Endodermal cell (in vitro differentiated cells): ENCODE results near the gene DHRS13. TPM values are rescaled to one million over a fixed set of nuclear protein-coding genes. Genes with fewer than 3 reads are reported as not detected.

Source experiments
- DNase-seq: peaks from one replicate; pipeline ENCODE4 v3.0.0-alpha.2; 2017
- H3K27ac ChIP-seq: 2 replicates; pipeline ENCODE4 v1.5.1; 2013; ENCODE audit warnings: mild to moderate bottlenecking, low read depth, low read length, moderate library complexity
- H3K27me3 ChIP-seq: 2 replicates; pipeline ENCODE4 v1.6.1; 2013; ENCODE audit warnings: mild to moderate bottlenecking, low read length, moderate library complexity; ENCODE audit not compliant: insufficient read depth, control insufficient read depth, poor library complexity, severe bottlenecking
- H3K36me3 ChIP-seq: 2 replicates; pipeline ENCODE4 v1.7.0; 2013; ENCODE audit warnings: mild to moderate bottlenecking, low read length, moderate library complexity; ENCODE audit not compliant: control insufficient read depth, insufficient read depth
- H3K4me1 ChIP-seq: one replicate; pipeline ENCODE4 v1.7.0; 2013; ENCODE audit warnings: low read length; ENCODE audit not compliant: control insufficient read depth, insufficient read depth
- H3K4me3 ChIP-seq: 2 replicates; pipeline ENCODE4 v1.5.1; 2013; ENCODE audit warnings: mild to moderate bottlenecking, low read length, moderate library complexity
- H3K9ac ChIP-seq: 2 replicates; pipeline ENCODE4 v1.6.1; 2013; ENCODE audit warnings: mild to moderate bottlenecking, low read length, moderate library complexity; ENCODE audit not compliant: poor library complexity, severe bottlenecking; ENCODE audit errors: extremely low read depth
- H3K9me3 ChIP-seq: 2 replicates; pipeline ENCODE4 v1.6.1; 2013; ENCODE audit warnings: mild to moderate bottlenecking, low read length, moderate library complexity; ENCODE audit not compliant: control insufficient read depth
- H3K27ac Mint-ChIP-seq: 2 replicates; pipeline ENCODE4 v1.8.0; 2020; ENCODE audit warnings: mixed read lengths
- H3K27me3 Mint-ChIP-seq: 2 replicates; pipeline ENCODE4 v1.8.0; 2021; ENCODE audit warnings: mild to moderate bottlenecking, mixed read lengths; ENCODE audit not compliant: insufficient read depth
- H3K36me3 Mint-ChIP-seq: 2 replicates; pipeline ENCODE4 v1.8.0; 2020; ENCODE audit warnings: low read depth, mixed read lengths
- H3K4me1 Mint-ChIP-seq: 2 replicates; pipeline ENCODE4 v1.8.0; 2020; ENCODE audit warnings: mixed read lengths
- H3K4me3 Mint-ChIP-seq: 2 replicates; pipeline ENCODE4 v1.8.0; 2020; ENCODE audit warnings: mild to moderate bottlenecking, moderate library complexity, mixed read lengths
- H3K9me3 Mint-ChIP-seq: 2 replicates; pipeline ENCODE4 v1.8.0; 2020; ENCODE audit warnings: mild to moderate bottlenecking, mixed read lengths
- WGBS, 2 experiments: methylation state at CpG; one replicate each; pipeline versions ENCODE4 v1.1.5 to v1.1.7; 2013; ENCODE audit warnings: missing lambda C conversion rate in 2 of 2, mixed read lengths in 1 of 2; ENCODE audit not compliant: insufficient coverage in 1 of 2, insufficient read length in 1 of 2; 5-methylcytosine and 5-hydroxymethylcytosine counted together
- total RNA-seq, 2 donors: library from RNA; stranded (reverse); fragmentation: NEBNext Ultra II Directional in 1 of 2; extraction: Animal tissue kit (Norgen Biotek cat#: 25700) in 1 of 2; gene quantifications; 2 replicates in 1 of 2; 3 replicates in 1 of 2; pipeline ENCODE4 v1.2.1, GENCODE V29; 2021
- TF ChIP-seq, protein P1 (sequence below): fragments of 200-600 bp; sonication (generic); conservative IDR thresholded peaks from 2 replicates; pipeline ENCODE4 v1.5.0; 2021; ENCODE audit warnings: antibody characterized with exemption, mild to moderate bottlenecking

Gene DHRS13
- total RNA-seq, 2 donors from 2014 or later, result 19.1 to 24.8 TPM

DNA sequence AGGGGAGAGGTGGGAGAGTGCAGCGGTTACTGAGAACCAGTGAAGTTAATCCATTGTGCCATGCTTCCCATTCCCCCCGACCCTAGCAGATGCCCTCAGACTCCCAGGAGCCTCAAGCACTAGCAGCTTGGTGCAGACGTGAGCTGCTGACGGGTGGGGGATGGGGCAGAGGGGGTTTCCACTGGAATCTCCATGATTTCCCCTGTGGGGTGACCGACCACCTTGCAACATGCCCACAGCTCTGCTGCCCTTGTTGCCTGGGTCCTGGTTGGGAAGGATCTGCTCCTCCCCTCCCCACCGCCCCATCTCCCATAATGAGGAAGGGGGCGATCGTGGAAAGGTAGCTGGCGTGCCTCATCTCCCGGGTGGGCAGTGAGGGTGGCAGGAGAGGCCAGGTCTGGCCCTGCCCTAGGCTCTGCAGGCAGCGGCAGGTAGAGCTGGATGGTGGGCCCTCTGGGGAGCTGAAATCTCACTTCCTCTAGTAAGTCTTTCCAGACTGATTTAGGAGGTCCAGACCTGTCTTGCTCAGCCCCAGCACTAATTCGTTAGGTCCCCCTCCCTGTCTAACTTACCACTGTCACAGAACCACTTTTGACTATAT is 14.9 kb downstream of the DHRS13 start:
- TF ChIP-seq, protein P1, sequence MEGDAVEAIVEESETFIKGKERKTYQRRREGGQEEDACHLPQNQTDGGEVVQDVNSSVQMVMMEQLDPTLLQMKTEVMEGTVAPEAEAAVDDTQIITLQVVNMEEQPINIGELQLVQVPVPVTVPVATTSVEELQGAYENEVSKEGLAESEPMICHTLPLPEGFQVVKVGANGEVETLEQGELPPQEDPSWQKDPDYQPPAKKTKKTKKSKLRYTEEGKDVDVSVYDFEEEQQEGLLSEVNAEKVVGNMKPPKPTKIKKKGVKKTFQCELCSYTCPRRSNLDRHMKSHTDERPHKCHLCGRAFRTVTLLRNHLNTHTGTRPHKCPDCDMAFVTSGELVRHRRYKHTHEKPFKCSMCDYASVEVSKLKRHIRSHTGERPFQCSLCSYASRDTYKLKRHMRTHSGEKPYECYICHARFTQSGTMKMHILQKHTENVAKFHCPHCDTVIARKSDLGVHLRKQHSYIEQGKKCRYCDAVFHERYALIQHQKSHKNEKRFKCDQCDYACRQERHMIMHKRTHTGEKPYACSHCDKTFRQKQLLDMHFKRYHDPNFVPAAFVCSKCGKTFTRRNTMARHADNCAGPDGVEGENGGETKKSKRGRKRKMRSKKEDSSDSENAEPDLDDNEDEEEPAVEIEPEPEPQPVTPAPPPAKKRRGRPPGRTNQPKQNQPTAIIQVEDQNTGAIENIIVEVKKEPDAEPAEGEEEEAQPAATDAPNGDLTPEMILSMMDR, result no peak
- Mint-ChIP-seq H3K4me3 (no peak overlapping the region), H3K36me3 (peaks cover 44% of the 10 kb centered on the region), H3K27me3 (no peaks in the 10 kb centered on the region), H3K9me3 (no peaks in the 10 kb centered on the region), H3K27ac (no peak overlapping the region), H3K4me1 (no peaks in the 10 kb centered on the region)
- Histone ChIP-seq H3K4me3 (no peak overlapping the region), H3K27me3 (no peaks in the 10 kb centered on the region), H3K4me1 (no peaks in the 10 kb centered on the region), H3K9me3 (no peaks in the 10 kb centered on the region), H3K36me3 (peaks cover 41% of the 10 kb centered on the region), H3K9ac (no peak overlapping the region), H3K27ac (no peak overlapping the region)
- 91 to 100% methylated on average over 1 to 12 of the region's 12 CpGs for WGBS, 2 experiments
- no peak for DNase-seq

DNA sequence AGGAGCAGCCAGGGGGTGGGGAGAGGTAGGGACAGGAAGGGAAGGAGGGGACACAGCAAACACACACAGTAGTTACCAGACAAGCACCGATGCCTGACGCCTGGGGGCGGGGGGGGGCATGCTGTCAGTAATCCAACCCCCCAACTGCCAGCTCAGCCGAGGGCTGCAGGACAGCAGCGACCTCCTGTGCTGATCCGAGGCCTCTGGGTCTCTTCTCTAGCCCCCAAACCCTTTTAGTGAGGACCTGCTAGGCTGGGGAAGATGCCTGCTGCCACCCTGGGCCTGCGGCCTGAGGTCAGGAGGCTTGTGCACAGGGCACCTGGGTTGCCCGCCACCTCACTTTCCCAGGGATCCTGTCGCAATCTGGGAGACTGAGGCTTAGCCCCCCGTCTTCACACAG is 16.9 kb downstream of the DHRS13 start:
- DNase-seq, result no peak
- H3K4me1 ChIP-seq, result no peaks in the 10 kb centered on the region
- no peak overlapping the region for H3K27ac ChIP-seq
- TF ChIP-seq, protein P1, result no peak
- Mint-ChIP-seq H3K27ac (no peak overlapping the region), H3K36me3 (peaks cover 48% of the 10 kb centered on the region), H3K4me1 (no peaks in the 10 kb centered on the region), H3K4me3 (no peak overlapping the region), H3K9me3 (no peaks in the 10 kb centered on the region), H3K27me3 (no peaks in the 10 kb centered on the region)
- H3K9ac ChIP-seq, result no peak overlapping the region
- WGBS, 2 experiments, result 81 to 94% methylated on average over 6 to 10 of the region's 10 CpGs
- H3K27me3 ChIP-seq, result no peaks in the 10 kb centered on the region
- H3K36me3 ChIP-seq, result peaks cover 46% of the 10 kb centered on the region
- no peak overlapping the region for H3K4me3 ChIP-seq
- no peaks in the 10 kb centered on the region for H3K9me3 ChIP-seq

DNA sequence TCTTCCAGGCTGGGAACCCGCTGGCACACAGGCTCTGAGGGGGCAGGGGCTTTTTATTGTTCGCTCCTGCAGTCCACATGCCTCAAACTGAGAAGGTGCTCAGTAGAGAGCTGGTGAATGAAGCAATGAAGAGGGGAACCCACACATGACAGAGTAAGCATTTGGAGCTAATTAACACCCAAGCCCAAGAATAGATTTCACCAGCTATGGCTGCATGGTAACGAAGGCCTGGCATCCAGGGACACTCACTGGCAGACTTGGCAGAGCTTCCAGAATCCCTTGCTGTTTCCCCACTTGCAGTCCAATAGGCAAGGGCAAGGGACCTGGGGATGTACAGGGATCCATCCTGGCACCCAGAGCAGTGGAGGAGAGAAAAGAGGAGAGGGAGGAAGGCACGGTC is 17.5 kb downstream of the DHRS13 start:
- Histone ChIP-seq H3K9ac (no peak overlapping the region), H3K27me3 (no peaks in the 10 kb centered on the region), H3K9me3 (no peaks in the 10 kb centered on the region), H3K4me1 (no peaks in the 10 kb centered on the region), H3K27ac (no peak overlapping the region), H3K4me3 (no peak overlapping the region), H3K36me3 (peaks cover 48% of the 10 kb centered on the region)
- Mint-ChIP-seq H3K9me3 (no peaks in the 10 kb centered on the region), H3K4me1 (no peaks in the 10 kb centered on the region), H3K27ac (no peak overlapping the region), H3K27me3 (no peaks in the 10 kb centered on the region), H3K36me3 (peaks cover 50% of the 10 kb centered on the region), H3K4me3 (no peak overlapping the region)
- no peak for DNase-seq
- TF ChIP-seq, protein P1, result no peak
- 90 to 95% methylated on average over 4 of the region's 4 CpGs for WGBS, 2 experiments
